ENCODE measurements around the gene OR51B2.
"Not testable (repeated sequence)": the region's sequence is repeated elsewhere in the genome, so short reads cannot be mapped to it uniquely, and the experiment has no call there.

The OR51B2 gene, protein sequence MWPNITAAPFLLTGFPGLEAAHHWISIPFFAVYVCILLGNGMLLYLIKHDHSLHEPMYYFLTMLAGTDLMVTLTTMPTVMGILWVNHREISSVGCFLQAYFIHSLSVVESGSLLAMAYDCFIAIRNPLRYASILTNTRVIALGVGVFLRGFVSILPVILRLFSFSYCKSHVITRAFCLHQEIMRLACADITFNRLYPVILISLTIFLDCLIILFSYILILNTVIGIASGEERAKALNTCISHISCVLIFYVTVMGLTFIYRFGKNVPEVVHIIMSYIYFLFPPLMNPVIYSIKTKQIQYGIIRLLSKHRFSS

GRCh38 chr11:5324197-5324596 is at the start of gene OR51B2:
OR51B2 (minus strand) TSS chr11:5324297; CDS start chr11:5324297, 0 bp downstream.
- DNase-seq (ENCODE audit: low spot score): no peak

DNA sequence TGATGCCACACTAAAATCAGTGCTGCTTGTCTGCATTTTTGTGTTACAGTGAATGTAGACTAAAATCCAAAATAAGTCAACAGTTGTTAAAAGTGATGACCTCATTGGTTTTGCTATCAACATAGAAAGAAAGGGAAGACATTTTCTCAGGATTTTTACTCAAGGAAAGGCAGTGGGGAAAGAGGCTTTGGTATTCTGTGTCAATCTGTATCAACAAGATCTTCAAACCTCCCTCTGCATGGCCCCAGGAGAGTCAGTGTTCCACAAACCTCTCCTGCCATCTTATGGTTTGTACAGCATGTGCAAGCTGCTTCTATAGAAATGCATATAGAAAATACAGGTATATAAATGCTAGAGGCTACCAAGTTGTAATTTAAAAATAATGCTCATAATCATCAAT is 45.7 kb upstream of the OR51B2 start:
- no peak for DNase-seq (ENCODE audit: low spot score)

GRCh38 chr11:5368502-5369043 is 44.5 kb upstream of the OR51B2 start:
- no peak for DNase-seq (ENCODE audit: low spot score)

DNA sequence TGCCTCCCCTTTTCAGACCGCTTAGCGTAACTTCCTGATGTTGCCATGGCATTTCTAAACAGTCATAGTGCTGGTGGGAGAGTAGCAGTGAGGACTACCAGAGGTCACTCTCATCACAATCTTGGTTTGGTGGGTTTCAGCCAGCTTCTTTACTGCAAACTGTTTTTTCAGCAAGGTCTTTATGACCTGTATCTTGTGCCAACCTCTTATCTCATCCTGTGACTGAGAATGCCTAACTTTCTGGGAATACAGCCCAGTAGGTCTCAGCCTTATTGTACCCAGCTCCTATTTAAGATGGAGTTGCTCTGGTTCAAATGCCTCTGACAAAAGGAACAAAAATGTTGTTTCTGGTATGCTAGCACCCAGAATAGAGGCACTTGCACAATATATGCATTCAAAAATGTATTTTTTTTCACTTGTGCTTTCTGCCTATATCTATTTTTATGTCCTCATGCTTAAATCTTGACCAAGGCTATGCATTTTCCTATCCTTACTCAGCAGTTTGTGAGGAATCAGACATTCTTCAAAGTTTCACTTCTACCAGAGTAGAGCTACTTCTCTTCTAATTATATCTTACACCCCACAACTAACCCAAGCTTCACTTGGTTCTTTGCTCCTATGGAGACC is 43.5 kb upstream of the OR51B2 start:
- no peak for DNase-seq (ENCODE audit: low spot score)

DNA sequence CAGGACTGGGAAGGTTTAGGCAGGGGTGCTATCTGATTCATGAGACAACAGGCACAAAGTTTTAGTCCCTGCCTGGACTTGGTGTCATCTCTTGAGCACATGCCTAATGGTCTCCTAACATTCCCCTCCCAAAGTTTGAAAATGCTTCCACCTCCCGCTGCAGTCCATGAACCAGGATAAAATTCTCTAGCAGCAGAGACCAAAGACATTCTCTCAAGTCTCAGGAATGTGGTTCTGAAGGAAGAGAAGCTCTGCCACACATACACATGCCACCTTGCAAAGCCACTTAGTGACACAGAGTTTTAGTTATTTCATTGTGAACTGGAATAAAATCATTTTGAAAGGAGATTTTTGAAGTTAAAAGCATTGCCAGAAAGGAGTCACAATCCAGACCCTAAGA is 42.8 kb upstream of the OR51B2 start:
- no peak for DNase-seq (ENCODE audit: low spot score)

GRCh38 chr11:5366365-5366764 is 42.3 kb upstream of the OR51B2 start:
- DNase-seq (ENCODE audit: low spot score): not testable (repeated sequence)

DNA sequence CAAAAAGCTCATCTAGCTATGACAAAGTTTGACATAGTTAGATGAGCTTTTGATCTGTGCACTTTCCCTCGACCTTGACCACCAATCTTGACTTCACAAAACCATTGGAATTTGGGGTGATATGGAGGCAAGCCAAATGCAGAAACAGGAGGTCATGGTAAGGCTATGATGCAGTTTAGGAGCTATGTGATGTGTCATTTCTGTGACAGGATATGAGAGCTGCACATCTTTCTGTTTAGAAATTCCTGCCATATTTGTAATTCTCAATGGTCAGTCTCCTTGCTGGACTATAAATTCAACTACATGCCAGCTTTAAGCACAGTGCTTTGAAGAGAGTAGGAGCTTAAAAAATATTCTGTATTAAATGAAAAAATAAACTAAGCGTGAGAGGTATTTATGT is 40.1 kb upstream of the OR51B2 start:
- peak; percentile 62 for DNase-seq (ENCODE audit: low spot score)

- no peak for DNase-seq (ENCODE audit: low spot score)
Observed at GRCh38 chr11:5363679-5364078, 39.6 kb upstream of the OR51B2 start.

GRCh38 chr11:5362017-5362625 is 38.0 kb upstream of the OR51B2 start:
- no peak for DNase-seq (ENCODE audit: low spot score)

GRCh38 chr11:5356031-5356430 is 31.9 kb upstream of the OR51B2 start:
- not testable (repeated sequence) for DNase-seq (ENCODE audit: low spot score)

DNA sequence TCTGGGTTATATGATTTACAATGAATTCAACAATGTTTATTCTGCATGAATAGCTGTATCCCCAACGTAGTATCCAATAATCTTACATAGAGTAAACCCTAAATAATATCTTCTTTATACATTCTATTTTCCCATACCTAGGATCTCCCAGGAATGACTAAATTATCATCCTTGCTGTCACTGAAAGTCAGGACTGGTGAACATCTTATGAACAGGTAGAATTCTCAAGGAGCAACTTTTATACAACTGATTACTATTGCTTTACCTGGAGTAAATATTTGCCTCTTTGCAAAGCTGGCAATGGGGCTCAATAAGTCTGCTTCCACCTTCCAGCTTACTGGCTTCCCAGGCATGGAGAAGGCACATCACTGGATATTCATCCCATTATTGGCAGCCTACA is 27.1 kb upstream of the OR51B2 start, which contains the start of gene OR51B6:
TSS of gene OR51B6 (plus strand) at position 301 of the 400 bp plus-strand sequence. CDS start at position 301, 0 bp downstream.
- DNase-seq (ENCODE audit: low spot score): no peak

DNA sequence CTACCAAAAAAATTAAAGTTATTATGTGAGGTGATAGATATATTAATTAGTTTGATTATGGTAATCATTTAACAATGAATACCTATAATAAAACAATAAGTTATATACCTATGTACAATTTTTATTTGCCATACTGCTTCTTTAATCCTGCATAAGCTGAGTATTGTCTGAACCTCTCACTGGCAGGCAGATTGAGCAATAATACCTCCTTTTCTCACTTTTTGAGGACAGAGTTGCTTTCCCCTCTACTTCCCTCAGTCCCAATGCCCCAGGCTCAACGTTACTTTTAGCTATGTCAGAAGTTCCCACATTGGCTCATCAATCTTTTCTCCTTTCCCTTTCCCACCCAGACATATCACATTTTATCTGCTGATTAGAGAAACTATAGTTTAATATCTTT is 25.5 kb upstream of the OR51B2 start:
- no peak for DNase-seq (ENCODE audit: low spot score)

DNA sequence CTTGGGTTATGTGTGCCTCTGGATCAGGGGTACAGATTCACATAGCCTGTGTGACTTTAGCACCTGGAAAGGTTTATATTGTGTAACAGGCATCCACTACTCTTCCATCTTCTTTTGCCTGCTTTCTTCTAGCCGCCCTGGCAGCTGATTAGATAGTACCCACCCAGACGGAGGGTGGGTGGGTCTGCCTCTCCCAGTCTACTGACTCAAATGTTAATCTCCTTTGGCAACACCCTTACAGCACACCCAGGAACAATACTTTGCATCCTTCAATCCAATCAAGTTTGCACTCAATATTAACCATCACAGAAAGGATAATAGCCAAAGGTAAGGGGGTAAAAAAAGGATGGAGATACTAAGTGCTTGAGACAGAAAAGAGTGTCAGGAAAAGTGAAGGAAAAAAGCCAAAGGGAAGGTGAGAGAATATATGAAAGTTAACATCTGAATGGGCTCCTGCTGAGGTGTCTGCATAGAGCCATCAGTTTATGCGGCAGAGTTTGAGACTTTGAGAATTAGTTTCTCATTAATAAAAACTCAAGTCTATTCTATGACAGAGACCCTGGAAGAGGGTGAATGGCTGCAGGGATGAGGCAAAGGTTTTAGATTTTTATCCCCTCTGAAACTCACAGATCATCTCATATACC is 24.6 kb upstream of the OR51B2 start:
- no peak for DNase-seq (ENCODE audit: low spot score)

GRCh38 chr11:5345831-5346230 is 21.7 kb upstream of the OR51B2 start:
- no peak for DNase-seq (ENCODE audit: low spot score)

GRCh38 chr11:5343474-5344335 is 19.6 kb upstream of the OR51B2 start, which contains the start of gene OR51B5:
OR51B5 (minus strand) TSS chr11:5343524; CDS start chr11:5343524, 0 bp downstream.
- DNase-seq (ENCODE audit: low spot score): no peak

DNA sequence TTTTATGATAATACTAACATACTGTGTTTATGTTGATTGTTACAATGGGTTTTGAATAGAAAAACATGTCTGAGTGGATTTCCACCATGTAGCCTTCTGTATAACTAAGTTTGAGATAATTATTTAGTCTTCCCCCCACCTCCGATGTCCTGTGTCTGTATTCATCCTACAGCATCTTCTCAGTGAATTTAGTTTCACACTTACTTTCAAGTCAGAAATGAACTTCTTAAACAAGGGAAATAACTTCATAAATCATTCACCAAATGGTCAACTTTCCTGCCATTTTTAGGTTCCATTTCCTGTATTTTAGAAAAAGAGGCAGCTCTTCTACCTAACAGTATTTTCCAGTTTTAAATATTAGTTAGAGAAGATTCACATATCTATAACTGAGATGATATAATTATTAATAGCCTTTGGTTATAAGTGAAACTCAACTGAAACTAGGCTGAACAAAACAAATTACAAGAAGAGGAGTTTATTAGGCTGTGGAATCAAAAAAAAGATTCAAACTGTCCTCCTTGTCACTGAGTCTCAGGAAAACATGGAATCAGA is 15.8 kb upstream of the OR51B2 start:
- no peak for DNase-seq (ENCODE audit: low spot score)

DNA sequence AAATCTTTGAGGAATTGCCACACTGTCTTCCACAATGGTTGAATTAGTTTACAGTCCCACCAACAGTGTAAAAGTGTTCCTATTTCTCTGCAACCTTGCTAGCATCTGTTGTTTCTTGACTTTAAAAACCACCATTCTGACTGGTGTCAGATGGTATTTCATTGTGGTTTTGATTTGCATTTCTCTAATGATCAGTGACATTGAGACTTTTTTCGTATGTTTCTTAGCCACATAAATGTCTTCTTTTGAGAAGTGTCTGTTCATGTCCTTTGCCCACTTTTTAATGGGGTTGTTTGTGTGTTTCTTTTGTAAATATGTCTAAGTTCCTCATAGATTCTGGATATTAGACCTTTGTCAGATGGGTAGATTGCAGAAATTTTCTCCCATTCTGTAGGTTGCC is 13.2 kb upstream of the OR51B2 start:
- DNase-seq (ENCODE audit: low spot score): not testable (repeated sequence)

GRCh38 chr11:5336331-5336730 is 12.2 kb upstream of the OR51B2 start:
- DNase-seq (ENCODE audit: low spot score): no peak

GRCh38 chr11:5335170-5335569 is 11.1 kb upstream of the OR51B2 start:
- no peak for DNase-seq (ENCODE audit: low spot score)

DNA sequence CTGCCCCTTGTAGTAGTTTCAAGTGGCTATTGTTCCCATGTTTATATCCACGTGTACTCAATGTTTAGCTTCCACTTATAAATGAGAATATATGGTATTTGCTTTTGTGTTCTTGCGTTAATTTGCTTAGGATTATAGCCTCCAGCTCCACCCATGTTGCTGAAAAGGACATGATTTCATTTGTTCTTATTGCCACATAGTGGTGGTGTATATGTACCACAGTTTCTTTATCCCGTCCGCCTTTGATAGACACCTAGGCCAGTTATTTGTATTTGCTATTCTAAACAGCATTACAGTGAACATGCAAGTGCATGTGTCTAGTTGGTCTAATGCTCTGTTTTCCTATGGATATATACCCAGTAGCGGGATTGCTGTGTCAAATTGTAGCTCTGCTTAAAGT is 6.8 kb downstream of the OR51B2 start:
- DNase-seq (ENCODE audit: low spot score): no peak
